ENCODE results near the gene PIP4K2C. TPM values are rescaled to one million over a fixed set of nuclear protein-coding genes. Genes with fewer than 3 reads are reported as not detected.
"Not testable (repeated sequence)": the region's sequence is repeated elsewhere in the genome, so short reads cannot be mapped to it uniquely, and the experiment has no call there.

PIP4K2C gene
- total RNA-seq, 1 experiment from 2014 or later: 54.0 TPM

DNA sequence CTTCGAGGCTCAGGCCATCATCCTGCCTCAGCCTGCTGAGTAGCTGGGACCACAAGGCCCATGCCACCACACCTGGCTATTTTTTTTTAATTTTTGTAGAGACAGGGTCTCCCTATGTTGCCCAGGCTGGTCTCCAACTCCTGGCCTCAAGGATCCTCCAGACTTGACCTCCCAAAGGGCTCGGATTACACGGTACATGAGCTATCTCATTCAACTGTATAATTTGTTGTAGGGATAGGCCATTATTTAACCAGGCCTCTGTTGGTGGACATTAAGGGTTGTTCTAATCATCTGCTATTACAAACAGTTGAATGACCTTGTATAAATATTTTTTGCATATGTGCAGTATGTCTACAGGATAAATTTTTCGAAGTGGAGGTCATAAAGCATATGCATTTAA is 32.1 kb upstream of the PIP4K2C start:
- no peak for DNase-seq (ENCODE audit: low spot score)

DNA sequence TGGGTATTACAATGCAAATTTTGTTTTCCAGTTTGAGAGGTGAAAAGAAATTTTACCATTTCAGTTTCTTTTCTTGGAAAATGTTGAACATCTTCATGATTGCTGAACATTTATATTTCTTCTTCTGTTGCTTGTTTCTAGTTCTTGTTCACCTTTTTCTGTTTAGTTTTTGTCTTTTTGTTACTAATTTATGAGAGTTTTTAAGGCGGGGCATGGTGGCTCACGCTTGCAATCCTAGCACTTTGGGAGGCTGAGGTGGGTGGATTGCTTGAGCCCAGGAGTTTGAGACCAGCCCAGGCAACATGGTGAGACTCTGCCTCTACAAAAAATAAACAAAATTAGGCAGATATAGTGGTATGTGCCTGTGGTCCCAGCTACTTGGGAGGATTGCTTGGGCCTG is 30.5 kb upstream of the PIP4K2C start:
- no peak for DNase-seq (ENCODE audit: low spot score)

DNA sequence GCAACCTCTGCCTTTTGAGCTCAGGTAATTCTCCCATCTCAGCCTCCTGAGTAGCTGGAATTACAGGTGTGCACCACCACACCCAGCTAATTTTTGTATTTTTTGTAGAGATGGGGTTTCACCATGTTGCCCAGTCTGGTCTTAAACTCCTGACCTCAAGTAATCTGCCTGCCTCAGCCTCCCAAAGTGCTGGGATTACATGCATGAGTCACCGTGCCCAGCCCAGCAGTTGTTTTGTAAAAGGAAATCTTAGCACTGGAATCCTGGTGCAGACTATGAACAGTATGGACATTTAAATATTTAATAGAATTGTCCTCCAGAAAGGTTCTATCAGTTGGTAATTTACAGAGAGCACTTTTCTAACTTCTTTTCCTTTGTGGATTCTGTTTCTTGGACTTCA is 29.9 kb upstream of the PIP4K2C start:
- not testable (repeated sequence) for DNase-seq (ENCODE audit: low spot score)

DNA sequence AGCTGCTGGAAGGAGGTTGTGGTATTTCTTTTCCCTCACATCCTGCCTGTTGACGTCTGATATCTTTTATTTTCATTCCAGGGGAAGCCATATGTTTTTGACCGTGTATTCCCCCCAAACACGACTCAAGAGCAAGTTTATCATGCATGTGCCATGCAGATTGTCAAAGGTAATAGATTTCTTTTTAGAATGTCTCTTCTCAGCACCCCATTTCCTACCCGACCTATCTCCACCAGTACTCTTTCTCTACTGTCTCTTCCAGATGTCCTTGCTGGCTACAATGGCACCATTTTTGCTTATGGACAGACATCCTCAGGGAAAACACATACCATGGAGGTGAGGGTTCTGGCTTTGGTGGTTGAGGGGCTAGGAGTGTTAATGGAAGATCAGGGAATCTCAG is 27.6 kb upstream of the PIP4K2C start:
- no peak for DNase-seq (ENCODE audit: low spot score)

DNA sequence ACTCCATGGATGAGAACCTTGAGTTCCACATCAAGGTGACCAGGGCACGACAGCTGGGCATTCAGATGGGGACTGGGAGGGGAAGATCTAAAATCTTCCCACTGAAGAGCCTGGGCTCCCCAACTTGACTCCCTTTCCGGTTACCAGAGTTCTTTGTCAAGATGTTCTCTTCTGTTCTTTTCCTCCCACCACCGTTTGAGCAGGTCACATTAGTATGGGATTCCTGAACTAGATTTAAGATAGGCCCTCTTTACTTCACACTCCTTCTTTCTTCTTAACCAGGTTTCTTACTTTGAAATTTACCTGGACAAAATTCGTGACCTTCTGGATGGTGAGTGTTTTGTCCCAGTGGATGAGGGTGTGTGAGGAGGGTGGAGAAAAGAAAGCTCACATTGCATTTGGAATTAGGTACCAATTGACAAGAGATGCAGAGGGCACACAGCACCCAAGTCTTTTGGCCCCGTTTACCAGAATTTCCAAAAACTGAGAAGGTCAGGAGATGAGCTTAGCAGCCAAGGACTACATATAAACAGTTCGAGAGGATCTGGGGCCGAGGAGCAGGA is 26.7 kb upstream of the PIP4K2C start:
- no peak for DNase-seq (ENCODE audit: low spot score)

DNA sequence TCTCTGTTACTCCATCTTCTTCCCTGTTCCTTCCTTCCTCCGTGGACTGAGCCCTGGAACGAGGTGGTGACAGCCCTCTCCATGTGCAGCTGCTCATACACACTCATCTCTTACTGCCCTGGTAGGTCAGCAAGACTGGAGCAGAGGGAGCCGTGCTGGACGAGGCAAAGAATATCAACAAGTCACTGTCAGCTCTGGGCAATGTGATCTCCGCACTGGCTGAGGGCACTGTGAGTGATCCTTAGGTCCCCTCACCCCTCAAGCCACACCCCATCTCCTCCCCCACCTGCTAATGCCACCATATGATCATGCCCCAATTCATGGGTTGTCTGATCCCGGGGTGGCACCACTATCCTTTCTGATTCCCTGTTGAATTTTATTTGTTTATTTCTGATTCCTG is 22.2 kb upstream of the PIP4K2C start:
- DNase-seq (ENCODE audit: low spot score): no peak

DNA sequence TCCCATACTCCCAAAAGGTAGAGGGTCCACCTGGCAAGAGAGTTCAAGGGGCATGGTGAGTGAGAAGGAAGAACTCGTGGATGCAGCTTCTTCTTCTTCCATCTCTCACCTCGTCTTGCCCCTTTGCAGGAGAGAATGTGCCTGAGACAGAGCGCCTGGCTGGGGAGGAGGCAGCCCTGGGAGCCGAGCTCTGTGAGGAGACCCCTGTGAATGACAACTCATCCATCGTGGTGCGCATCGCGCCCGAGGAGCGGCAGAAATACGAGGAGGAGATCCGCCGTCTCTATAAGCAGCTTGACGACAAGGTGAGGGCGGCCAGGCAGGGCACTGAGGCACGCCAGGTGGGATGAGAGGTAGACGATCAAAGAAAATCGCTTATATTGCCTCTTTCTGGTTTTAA is 21.1 kb upstream of the PIP4K2C start:
- DNase-seq (ENCODE audit: low spot score): no peak

DNA sequence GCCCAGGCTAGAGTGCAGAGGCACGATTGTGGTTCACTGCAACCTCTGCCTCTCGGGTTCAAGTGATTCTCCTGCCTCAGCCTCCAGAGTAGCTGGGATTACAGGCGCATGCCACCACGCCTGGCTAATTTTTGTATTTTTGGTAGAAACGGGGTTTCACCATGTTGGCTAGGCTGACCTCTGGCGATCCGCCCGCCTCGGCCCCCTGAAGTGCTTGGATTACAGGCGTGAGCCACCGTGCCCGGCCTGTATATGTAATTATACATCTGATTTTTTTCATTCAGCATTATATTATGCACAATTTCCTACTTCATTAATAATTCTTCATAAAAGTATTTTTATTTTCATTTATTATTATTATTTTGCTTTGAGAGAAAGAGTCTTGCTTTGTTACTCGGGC is 20.6 kb upstream of the PIP4K2C start:
- not testable (repeated sequence) for DNase-seq (ENCODE audit: low spot score)

DNA sequence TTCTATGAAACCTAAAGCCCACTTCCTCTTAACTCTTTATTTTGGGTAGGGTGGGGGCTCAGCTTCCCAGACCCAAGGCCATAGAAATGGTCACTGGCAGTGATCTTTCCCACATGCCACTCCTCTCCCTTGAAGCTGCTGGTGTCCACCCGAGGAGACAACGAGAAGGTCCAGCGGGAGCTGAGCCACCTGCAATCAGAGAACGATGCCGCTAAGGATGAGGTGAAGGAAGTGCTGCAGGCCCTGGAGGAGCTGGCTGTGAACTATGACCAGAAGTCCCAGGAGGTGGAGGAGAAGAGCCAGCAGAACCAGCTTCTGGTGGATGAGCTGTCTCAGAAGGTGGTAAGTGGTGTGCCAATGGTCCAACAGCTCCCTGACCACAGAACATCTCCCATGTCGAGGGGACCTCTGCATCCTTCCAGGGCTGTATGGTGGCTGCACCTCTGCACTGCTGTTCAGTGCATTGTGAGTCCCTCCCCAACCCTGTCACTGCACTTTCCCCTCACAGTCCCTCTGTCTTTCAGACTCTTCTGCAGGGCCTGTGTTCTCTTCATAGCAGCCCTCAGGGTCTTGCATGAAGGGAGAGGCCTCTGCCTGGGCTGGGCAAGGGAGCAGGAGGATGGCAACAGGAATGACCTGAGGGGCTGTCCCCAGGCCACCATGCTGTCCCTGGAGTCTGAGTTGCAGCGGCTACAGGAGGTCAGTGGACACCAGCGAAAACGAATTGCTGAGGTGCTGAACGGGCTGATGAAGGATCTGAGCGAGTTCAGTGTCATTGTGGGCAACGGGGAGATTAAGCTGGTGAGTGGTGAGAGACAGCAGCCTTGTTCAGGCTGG is 18.8 kb upstream of the PIP4K2C start:
- no peak for DNase-seq (ENCODE audit: low spot score)

DNA sequence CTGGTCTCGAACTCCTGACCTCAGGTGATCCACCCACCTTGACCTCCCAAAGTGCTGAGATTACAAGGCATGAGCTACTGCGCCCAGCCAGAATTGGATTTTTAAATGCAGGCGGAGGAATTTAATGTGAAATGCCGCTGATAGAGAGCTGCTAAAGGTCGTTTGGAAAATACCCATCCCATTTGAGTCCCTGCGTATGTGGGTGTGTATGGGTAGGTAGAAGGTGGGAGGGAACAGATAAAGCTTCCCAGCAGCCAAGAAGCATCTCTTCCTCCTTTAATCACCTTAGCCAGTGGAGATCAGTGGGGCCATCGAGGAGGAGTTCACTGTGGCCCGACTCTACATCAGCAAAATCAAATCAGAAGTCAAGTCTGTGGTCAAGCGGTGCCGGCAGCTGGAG is 16.2 kb upstream of the PIP4K2C start:
- DNase-seq (ENCODE audit: low spot score): no peak

DNA sequence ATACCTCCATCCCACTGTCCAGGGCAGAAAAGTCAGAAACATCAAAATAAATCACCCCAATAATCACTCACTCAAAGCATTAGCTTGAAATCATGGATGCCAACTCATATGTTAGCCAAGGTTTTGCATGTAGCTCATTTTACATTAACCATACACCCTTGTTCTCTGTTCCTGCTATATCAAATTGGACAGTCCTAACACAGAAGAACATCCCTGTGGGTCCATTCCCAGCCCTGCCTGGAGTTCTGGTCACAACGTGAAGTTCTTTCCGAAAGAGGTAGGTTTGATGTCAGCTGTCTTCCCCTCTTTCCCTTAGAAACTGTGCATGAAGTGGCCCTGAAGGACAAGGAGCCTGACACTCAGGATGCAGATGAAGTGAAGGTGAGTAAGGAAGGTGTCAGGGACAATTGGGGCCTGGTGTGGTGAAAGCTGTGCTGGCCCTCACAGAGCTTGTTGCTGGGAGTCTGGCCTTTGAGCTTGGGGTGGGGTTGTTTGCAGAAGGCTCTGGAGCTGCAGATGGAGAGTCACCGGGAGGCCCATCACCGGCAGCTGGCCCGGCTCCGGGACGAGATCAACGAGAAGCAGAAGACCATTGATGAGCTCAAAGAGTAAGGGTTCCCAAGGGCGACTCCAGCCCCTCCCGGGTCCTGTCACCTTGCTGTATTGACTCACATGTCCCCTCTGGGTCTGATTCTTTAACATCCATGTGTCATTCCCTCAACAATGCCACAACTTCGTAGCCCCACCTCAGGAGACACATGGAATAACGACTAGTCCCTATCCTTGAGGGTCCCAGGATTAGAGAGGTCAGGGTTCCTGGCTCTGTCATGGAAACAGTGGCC is 15.0 kb upstream of the PIP4K2C start:
- no peak for DNase-seq (ENCODE audit: low spot score)

DNA sequence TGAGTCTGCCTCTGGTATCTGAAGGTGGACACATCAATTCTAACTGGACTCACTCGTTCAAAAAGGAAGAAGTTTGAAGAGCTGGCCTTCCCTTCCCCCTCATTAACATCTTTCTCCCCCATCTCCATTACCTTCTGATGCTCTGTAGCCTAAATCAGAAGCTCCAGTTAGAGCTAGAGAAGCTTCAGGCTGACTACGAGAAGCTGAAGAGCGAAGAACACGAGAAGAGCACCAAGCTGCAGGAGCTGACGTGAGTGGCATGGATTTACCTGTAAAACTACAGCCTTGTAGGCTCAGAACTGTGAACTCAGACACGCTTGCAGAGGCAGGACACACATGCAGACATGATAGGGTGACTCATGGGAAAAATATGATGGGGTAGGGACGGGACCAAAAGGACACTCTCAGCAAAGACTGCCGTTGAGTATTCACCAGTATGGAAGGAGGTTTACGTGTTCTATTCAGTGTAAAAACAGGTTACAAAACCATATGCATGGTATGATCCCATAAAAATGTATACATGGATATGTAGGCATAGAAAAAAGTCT is 14.3 kb upstream of the PIP4K2C start:
- DNase-seq (ENCODE audit: low spot score): no peak

DNA sequence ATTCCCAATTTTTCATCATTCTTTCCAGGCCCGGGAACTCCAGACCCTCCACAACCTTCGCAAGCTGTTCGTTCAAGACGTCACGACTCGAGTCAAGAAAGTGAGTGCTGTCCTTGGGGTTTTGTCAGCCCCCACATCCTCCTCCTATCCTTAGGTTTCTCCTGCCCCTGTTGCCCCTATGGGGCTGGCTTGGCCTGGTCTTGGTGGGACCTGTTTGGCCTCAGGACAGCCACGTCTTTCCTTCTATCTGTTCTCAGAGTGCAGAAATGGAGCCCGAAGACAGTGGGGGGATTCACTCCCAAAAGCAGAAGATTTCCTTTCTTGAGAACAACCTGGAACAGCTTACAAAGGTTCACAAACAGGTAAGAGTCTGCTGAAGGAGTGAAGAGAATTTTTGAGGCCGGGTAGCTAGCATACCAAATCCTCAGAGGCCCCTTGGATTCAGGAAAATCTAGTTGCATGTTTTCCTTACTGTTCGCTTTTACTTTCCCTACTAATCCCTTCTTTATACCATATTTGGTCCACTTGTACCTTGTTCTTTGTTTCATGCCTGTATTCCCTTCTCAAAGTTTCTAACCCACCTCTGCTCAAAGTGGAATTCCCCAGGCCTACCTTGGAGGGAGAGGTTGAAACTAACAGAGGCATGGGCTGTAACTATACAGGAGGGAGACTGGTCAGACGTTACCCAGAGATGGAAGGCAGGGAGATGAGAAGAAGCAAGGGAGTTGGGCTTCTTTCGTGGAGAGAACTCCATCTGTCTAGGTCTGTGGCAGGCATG is 12.8 kb upstream of the PIP4K2C start:
- DNase-seq (ENCODE audit: low spot score): no peak

DNA sequence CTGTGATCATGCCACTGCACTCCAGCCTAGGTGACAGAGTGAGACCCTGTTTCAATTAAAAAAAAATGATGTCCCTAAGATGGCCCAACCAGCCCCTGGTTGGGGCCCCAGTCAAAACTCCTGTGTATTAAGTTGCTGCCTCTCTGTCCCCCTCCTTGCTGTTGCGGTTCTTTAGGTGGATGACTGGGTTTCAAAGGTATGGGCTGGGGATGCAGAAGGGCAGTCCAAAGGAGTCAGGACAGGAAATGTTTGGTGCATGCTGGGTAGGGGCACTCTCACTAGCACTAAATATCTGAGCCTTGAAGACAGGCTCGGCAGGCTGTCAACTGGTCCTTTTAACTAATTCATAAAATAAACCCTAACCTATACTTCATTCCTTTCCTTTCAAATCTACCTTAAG is 12.0 kb upstream of the PIP4K2C start:
- no peak for DNase-seq (ENCODE audit: low spot score)

DNA sequence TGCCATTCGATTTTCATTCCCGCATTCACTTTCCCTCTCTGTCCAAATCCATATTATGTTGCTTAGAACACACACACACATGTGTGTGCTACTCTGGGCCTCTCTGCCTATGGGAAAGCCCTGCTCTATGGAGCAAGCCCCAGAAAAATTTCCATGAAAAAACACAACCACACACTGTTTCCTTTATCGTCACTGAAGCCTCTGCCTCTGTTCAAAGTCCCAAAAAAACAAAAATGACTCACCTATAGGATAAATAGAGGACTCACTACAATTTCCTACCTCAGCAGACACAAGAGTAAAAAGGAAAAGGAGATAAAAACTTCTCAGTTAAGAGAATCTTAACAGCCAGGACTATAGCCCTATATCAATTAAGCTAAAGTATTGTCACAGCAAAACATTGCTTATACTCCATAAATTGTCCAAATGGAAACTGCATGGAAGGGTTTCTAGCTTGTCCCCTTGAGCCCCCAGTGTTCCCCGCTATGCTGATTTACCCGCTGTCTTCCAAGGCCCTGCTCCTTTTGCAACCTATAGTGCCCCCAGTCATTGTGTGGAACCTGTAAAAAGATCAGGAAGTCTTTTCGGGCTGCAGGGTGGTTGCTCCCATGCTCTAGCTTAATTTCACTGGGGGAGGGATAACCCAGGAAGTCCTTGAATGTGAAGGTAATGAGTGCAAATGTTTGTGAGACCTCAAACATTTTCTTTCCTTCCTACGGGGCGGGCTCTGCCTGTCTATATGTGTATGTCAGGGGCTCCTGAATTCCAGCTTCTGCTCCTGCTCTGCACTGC is 11.1 kb upstream of the PIP4K2C start:
- DNase-seq (ENCODE audit: low spot score): no peak

DNA sequence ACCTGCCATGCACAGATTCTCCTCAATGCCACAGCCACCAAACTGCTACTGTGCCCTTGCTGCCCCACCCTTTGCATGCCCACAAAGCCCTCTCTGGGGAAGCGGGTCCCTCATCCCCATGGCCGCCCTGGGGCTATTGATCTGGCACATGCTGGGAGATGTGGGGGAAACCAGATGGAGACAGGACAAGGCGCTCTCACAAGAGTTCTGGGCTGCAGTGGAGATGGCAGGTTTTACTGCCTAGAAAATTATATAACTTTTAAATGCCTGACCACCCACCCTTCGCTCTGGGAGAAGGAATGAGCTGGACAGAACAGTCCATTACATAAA is 10.6 kb upstream of the PIP4K2C start:
- no peak for DNase-seq (ENCODE audit: low spot score)

DNA sequence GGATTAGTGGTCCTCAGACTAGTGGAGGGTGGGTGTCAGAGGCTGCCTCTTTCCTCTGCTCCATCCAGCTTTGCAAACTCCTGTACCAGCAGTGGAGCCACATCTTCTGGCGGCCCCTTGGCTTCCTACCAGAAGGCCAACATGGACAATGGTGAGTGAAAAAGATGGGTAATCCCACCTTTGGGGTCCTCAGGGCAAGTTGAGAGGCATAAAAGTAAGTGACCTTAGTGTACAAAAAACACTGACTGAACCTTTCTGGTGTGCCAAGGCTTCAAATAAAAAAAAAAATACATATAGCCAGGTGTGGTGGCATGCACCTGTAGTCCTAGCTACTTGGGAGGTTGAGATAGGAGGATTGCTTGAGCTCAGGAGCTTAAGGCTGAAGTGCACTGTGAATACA is 9.2 kb upstream of the PIP4K2C start:
- DNase-seq (ENCODE audit: low spot score): no peak

DNA sequence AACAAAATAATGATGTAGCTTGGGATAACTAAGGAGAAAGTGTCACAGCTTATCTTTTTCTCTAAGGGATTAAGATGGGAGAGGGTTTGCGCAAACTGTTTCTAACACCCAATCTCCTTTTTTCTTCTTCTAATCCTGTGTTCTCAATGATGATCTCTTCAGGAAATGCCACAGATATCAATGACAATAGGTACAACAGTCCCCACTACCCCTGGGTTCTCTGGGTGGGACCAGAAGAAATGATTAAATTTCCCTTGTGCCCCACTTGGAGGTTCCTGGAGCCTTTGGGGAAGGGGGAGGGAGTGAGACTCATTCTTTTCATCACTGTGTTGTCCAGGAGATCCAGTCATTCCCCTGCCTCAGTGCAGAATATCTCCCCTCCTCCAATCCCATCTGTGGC is 8.6 kb upstream of the PIP4K2C start:
- no peak for DNase-seq (ENCODE audit: low spot score)

DNA sequence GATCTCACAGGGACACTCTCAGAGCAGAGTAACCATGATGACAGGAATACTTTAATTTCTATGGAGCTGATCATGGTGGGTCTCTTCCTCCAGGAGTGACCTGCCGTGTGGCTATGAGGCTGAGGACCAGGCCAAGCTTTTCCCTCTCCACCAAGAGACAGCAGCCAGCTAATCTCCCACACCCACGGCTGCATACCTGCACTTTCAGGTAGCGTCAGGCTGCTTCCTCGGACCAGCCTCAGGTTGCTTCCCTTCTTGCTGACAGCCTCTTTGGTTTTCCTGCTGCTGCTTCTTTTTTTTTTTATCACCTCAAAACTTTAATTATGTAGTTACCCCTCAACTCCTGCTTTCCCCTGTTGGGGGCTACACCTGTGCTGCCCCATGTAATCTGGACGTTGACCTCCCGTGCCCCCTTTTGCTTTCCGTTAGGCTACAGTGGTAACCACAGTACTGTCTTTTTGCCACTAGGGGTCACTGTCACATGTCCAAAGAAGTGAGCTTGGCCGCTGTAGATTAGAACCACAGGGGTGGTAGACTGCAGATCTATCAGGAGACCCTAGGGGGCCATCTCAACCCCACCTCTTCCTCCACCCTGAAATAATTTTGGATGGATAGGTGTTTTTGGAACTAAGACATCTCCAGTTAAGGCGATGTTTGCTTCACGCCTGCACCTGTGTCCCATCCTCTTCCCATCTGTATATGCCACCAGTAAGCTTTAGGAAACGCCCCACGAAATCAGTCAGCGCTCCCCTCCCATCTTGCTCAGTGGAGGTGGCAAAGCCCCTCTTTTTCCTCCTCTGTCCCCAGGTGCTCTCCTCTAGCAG is 7.8 kb upstream of the PIP4K2C start:
- peak; percentile 66 for DNase-seq (ENCODE audit: low spot score)

DNA sequence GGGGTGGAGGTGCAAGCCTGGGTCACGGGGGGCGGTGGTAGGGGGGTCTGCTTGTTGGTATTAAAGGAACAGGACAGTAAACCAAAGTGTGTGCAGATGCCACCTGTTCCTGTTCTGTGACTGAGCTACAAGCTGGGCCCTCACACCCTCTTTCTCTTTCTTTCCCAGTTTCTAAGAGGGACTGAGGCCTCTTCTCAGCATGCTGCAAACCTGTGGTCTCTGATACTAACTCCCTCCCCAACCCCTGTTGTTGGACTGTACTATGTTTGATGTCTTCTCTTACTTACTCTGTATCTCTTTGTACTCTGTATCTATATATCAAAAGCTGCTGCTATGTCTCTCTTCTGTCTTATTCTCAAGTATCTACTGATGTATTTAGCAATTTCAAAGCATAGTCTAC is 6.9 kb upstream of the PIP4K2C start:
- DNase-seq (ENCODE audit: low spot score): no peak
